Astrocyte (in vitro differentiated cells and primary cell): ENCODE data around the gene ACACA.

Experiments used
- CTCF ChIP-seq: IDR thresholded peaks from 2 replicates; pipeline ENCODE4 v1.5.1; 2011; ENCODE audit warnings: low read depth, mild to moderate bottlenecking, inconsistent platforms, low read length, moderate library complexity; ENCODE audit not compliant: insufficient read depth
- EZH2 ChIP-seq: IDR thresholded peaks from 2 replicates; pipeline ENCODE4 v1.6.1; 2012; ENCODE audit warnings: mild to moderate bottlenecking, low read length, inconsistent platforms; ENCODE audit not compliant: insufficient read depth

- TF ChIP-seq CTCF (no peak), EZH2 (no peak)
Observed at GRCh38 chr17:37389160-37389559, 17.5 kb downstream of the ACACA start.
